Calu3 (cell line): ENCODE data around the gene NSL1. TPM values are rescaled to one million over a fixed set of nuclear protein-coding genes. Genes with fewer than 3 reads are reported as not detected.

ENCODE experiments used
- BruUV-seq: library from RNA; stranded (reverse); fragments of 400-500 nt; replicated peaks from 2 replicates; lab custom pipeline; 2021; lab: Mats Ljungman, UMichigan
- CTCF ChIA-PET: fragments of 300-600 bp; sonication (Branson Sonifier 250); formaldehyde crosslinking; loops from one replicate; lab custom pipeline; 2022; ENCODE audit warnings: antibody characterized with exemption; lab: Charles Lee
- DNase-seq: peaks from one replicate; pipeline ENCODE4 v3.0.0; 2022
- H3K27ac Mint-ChIP-seq: one replicate; pipeline ENCODE4 v1.8.0; 2022; ENCODE audit warnings: mixed read lengths; ENCODE audit not compliant: unreplicated experiment
- H3K27me3 Mint-ChIP-seq: one replicate; pipeline ENCODE4 v1.8.0; 2022; ENCODE audit warnings: mixed read lengths; ENCODE audit not compliant: unreplicated experiment
- H3K36me3 Mint-ChIP-seq: one replicate; pipeline ENCODE4 v1.8.0; 2022; ENCODE audit warnings: mild to moderate bottlenecking, moderate library complexity, mixed read lengths; ENCODE audit not compliant: insufficient read depth, unreplicated experiment
- H3K4me1 Mint-ChIP-seq: one replicate; pipeline ENCODE4 v1.8.0; 2022; ENCODE audit warnings: mild to moderate bottlenecking, low read depth, mixed read lengths; ENCODE audit not compliant: unreplicated experiment
- H3K4me3 Mint-ChIP-seq: one replicate; pipeline ENCODE4 v1.8.0; 2022; ENCODE audit warnings: mild to moderate bottlenecking, low read depth, moderate library complexity, mixed read lengths; ENCODE audit not compliant: unreplicated experiment
- H3K9me3 Mint-ChIP-seq: one replicate; pipeline ENCODE4 v1.8.0; 2022; ENCODE audit warnings: low read depth, mixed read lengths; ENCODE audit not compliant: unreplicated experiment
- intact Hi-C: fragments of 100-400 bp; cut with micrococcal nuclease; formaldehyde crosslinking; loops from one replicate; pipeline ENCODE4 v1.10.0; 2022; ENCODE audit not compliant: unreplicated experiment
- total RNA-seq: library from RNA; stranded (reverse); gene quantifications from 2 replicates; pipeline ENCODE4 v1.2.3, GENCODE V29; 2022
- TF ChIP-seq, protein P1 (sequence below): fragments of 200-600 bp; IDR thresholded peaks from one replicate; pipeline ENCODE4 v1.8.0; 2022; ENCODE audit warnings: antibody characterized with exemption; ENCODE audit not compliant: unreplicated experiment

Gene NSL1
- total RNA-seq, 1 experiment from 2014 or later = 47.2 TPM

DNA sequence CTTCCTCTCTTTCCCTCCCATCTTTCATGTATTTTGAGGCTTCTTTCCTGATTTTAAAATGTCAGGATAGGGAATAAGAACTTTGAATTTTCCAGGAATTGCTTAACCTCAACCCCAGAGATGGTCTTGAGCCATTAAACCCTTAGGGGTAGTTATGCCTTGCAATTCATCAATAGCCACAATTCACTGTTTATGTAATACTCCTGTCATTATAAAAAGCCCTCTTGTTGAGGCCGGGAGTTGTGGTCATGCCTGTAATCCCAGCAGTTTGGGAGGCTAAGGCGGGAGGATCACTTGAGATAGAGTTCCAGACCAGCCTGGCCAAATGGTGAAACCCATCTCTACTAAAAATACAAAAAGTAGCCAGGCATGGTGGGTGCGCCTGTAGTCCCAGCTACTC, 31.4 kb upstream of the NSL1 start:
- H3K4me3 Mint-ChIP-seq = no peak overlapping the region
- H3K9me3 Mint-ChIP-seq = peaks cover 20% of the 10 kb centered on the region
- peaks cover 4% of the 10 kb centered on the region for H3K36me3 Mint-ChIP-seq
- intact Hi-C loops = no loop called here
- no peaks in the 10 kb centered on the region for H3K27me3 Mint-ChIP-seq
- no peak overlapping the region for H3K27ac Mint-ChIP-seq
- no peaks in the 10 kb centered on the region for H3K4me1 Mint-ChIP-seq
- BruUV-seq = no TSS peak
- TF ChIP-seq, protein P1, sequence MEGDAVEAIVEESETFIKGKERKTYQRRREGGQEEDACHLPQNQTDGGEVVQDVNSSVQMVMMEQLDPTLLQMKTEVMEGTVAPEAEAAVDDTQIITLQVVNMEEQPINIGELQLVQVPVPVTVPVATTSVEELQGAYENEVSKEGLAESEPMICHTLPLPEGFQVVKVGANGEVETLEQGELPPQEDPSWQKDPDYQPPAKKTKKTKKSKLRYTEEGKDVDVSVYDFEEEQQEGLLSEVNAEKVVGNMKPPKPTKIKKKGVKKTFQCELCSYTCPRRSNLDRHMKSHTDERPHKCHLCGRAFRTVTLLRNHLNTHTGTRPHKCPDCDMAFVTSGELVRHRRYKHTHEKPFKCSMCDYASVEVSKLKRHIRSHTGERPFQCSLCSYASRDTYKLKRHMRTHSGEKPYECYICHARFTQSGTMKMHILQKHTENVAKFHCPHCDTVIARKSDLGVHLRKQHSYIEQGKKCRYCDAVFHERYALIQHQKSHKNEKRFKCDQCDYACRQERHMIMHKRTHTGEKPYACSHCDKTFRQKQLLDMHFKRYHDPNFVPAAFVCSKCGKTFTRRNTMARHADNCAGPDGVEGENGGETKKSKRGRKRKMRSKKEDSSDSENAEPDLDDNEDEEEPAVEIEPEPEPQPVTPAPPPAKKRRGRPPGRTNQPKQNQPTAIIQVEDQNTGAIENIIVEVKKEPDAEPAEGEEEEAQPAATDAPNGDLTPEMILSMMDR = no peak
- no peak for DNase-seq
- CTCF ChIA-PET = no interaction called here

DNA sequence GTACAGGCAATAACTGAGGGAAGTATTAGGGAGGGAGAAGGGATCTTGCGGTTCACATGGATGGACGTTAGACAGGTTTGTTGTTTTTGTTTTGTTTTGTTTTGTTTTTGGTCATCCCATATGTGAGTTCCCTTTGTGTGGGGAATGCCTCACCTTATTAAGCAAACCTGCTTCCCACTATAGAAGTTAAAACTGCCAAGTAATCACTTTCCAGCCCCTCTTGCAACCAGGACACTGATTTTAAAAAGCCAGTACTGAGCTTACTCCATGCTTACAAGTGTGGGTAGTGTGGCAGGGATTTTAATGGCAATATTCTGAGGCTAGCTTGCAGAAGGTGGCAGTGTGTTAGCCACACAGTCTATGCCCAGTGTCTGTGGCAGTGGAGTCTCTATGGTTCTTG, 29.4 kb upstream of the NSL1 start:
- Mint-ChIP-seq H3K4me1 (peaks cover 9% of the 10 kb centered on the region), H3K4me3 (no peak overlapping the region), H3K9me3 (peaks cover 12% of the 10 kb centered on the region), H3K27ac (no peak overlapping the region), H3K36me3 (peaks cover 4% of the 10 kb centered on the region), H3K27me3 (no peaks in the 10 kb centered on the region)
- no TSS peak for BruUV-seq
- no peak for DNase-seq
- TF ChIP-seq, protein P1 = no peak
- intact Hi-C loops = no loop called here
- CTCF ChIA-PET = interaction anchor here (1.0 to 1.1 kb wide), 2 partner anchors 13 to 37 kb away, joined by 3 read pairs; no protein-coding TSS in a partner anchor

DNA sequence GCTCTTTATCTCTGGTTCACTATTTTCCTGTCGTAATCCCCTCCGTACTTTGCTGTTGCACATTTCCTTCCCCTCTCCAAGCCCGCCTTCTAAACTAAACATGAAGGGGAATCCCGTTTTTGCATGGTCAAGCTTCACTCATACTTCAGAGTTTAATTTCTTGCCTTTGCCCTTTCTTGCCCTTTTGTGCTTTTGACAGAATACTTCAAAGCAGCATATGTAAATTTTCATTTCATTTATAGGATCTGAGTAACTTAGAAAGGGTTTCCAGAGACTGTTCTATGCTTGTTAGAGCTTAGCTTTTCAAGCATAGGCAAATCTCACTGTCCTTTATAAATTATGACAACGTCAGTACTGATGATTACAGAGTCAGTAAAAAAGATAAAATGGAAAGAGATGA, 28.1 kb upstream of the NSL1 start:
- TF ChIP-seq, protein P1 = no peak
- Mint-ChIP-seq H3K27me3 (no peaks in the 10 kb centered on the region), H3K27ac (no peak overlapping the region), H3K36me3 (peaks cover 4% of the 10 kb centered on the region), H3K9me3 (peaks cover 7% of the 10 kb centered on the region), H3K4me3 (no peak overlapping the region), H3K4me1 (peaks cover 9% of the 10 kb centered on the region)
- DNase-seq = no peak
- BruUV-seq = no TSS peak
- intact Hi-C loops = loop anchor here (5.0 kb wide), 1 partner anchor 193 kb away; no protein-coding TSS in a partner anchor
- CTCF ChIA-PET = interaction anchor here (1.6 kb wide), 1 partner anchor 14 kb away, joined by 7 read pairs; no protein-coding TSS in a partner anchor

DNA sequence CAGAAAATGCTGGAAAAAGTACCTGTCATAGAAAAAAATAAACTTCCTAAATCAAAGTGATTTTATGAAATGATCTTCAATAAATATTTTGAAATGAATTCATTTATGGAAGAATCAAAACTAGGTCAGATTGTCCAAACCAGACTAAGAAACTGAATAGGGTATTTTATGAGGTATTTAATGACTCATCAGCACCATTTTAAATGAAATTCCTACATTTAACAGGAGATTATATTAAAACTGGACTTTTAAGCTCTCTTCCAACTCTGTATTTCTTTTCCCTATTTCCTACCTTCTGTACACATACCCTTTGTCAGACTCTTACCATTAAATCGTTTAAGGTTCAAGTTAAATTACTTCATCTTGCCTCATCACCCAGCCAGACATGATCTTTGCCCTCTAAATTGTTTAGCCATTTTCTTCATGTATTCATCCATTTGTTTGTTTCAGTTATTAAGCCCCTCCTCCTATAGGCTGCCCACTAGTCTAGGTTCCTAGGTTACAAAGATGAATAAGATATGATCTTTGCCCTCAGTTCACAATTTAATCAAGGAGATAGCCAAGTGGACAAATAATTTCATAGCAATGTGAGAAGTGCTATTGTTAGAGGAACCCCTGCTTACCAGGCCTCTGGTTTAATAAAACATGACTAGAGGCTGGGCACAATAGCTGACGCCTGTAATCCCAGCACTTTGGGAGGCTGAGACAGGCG, 25.1 kb upstream of the NSL1 start:
- BruUV-seq = no TSS peak
- Mint-ChIP-seq H3K27ac (peak overlapping the region; percentile 12), H3K4me3 (peak overlapping the region; percentile 0), H3K9me3 (no peaks in the 10 kb centered on the region), H3K4me1 (peaks cover 9% of the 10 kb centered on the region), H3K36me3 (no peaks in the 10 kb centered on the region), H3K27me3 (no peaks in the 10 kb centered on the region)
- DNase-seq = no peak
- intact Hi-C loops = loop anchor here (5.0 kb wide), 1 partner anchor 196 kb away; no protein-coding TSS in a partner anchor
- CTCF ChIA-PET = interaction anchor here (1.0 to 2.1 kb wide), 3 partner anchors 16 to 41 kb away, joined by 3 to 5 read pairs (median 4); partner anchors contain the start of gene FLVCR1
- TF ChIP-seq, protein P1 = no peak
